Raji (cell line): ENCODE data around the gene LVRN.

Experiments used
- POLR2A ChIP-seq: IDR thresholded peaks from 2 replicates; pipeline ENCODE4 v1.6.1; 2011; ENCODE audit warnings: low read depth, low read length, control low read depth; ENCODE audit not compliant: insufficient read depth

LVRN gene

DNA sequence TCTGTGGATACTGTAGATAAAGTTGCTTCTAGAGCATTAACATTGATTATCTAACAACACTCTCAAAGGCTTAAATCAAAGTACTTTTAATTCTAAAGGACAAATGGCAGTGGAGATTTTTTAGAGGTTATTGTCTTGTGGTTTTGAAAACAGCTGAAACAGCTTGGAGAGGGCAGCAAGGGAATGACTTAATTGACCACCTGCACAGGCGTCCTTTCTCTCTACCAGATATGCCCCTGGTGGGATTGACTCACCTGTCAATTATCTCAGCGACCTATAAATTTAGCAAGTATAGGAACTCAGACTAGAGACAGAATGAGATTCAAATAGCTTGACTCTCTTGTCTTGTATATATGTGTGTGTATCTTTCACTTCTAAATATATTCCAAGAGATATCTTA, 83.5 kb downstream of the LVRN start:
- no peak for TF ChIP-seq POLR2A

DNA sequence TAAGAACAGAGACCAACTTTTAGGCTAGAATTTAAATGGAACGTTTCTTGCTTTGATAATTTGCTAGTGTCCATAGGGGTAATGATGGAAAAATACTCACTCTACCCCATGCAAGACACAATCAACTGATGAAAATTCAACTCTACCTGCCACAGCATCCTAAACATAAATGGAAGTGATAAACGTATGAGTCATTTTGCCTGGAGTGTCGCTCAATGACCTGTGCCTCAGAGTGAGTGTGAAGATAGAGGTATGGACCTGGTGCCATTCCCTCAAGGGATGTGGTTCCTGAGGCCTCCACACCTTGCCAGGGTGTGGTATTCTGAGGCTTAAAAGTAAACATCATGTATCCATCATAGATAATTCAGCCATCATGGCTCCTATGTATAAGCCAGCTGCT, 84.0 kb downstream of the LVRN start:
- TF ChIP-seq POLR2A = no peak

DNA sequence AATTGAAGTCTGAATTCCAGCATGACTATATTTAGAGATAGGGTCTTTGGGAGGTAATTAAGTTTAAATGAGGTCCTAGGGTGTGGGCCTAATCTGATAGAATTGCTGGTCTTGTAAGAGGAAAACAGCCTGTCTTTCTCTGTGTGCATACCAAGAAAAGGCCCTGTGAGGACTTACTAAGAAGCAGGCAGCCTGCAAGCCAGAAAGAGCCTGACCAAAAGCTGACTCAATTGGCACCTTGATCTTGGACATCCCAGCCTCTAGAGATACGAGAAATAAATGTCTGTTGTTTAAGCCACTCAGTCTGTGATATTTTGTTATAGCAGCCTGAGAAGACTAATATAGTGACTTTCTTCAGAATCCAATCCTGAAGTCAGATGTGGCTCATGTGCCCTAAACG, 84.5 kb downstream of the LVRN start:
- TF ChIP-seq POLR2A = no peak

DNA sequence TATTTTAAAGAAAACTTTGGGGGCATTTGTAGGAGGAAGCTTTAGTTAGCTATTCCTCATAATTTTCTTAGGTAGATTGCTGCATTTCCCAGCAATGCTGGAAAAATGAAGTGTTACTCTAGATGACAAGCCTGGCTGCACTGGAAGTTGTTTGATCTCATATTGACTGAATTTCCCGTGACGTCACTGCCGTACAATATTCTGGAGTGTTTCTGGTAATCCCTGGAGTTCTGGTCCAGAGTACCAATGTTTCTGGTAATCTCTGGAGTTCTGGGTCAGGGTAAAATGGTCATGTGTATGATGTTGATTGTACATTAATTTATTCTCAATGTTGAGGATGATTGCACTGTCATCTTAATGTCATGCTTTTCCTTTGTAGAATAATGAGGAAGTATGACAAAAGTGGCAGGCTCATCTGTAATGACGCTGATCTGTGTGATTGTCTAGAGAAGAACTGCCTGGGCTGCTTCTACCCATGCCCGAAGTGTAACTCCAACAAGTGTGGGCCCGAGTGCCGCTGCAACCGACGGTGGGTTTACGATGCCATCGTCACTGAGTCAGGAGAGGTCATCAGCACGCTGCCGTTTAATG, 96.2 kb downstream of the LVRN start:
- no peak for TF ChIP-seq POLR2A

DNA sequence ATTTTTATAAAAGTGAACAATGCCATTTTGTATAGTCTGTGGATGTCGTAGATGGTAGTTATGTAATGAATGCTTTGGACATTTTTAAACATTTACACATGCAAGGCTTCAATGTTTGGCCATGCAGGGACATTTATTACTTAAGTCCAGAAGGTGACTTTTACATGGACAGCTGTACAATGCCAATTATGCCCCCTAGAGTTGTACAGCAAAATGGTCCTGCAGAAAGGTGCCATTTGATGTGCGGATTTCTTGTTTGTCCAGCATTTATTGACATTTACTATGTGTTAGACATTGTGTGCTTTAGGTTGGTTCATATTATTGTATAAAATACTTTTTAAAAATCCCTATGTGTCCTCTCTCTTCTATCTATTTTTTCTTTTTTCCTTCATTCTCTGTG, 100.1 kb downstream of the LVRN start:
- no peak for TF ChIP-seq POLR2A

DNA sequence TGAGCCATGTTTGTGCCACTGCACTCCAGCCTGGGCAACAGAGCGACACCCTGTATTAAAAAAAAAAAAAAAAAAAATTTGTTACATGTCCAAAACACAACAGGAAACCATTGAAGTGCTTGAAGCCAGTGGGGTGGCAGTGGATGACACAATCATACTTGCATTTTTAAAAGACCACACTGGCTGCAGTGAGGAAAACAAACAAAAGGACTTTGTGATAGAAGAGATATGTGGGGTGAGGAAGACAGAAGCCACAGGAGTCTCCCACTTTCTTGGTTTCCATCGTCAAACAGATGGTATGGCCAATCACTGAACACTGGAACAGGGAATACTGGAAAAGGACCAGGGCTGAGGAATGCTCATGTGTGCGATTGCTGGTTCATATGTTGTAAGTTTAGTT, 101.7 kb downstream of the LVRN start:
- no peak for TF ChIP-seq POLR2A

DNA sequence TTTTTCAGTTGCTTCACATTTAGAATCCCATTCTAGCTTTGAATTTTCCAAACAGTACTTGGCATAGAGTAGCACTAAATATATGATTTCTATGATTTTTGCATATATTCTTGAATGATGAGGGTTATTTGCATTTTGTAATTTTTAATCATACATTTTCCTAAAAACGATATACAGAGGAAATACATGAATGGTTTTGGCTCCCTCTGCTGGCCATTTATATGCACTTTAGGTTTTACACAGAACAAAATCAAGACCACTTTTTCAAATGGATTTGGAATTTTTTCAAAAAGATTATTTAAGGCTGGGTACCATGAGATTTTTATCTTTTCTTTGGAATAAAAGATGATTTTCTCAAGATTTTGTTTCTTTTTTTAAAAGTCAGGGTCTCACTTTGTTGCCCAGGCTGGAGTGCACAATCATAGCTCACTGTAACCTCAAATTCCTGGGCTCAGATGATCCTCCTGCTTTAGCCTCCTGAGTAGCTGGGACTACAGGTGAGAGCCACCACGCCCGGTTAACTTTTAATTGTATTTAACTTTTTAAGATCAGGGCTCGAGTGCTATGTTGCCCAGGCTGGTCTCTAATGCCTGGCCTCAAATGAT, 105.9 kb downstream of the LVRN start:
- TF ChIP-seq POLR2A = no peak

DNA sequence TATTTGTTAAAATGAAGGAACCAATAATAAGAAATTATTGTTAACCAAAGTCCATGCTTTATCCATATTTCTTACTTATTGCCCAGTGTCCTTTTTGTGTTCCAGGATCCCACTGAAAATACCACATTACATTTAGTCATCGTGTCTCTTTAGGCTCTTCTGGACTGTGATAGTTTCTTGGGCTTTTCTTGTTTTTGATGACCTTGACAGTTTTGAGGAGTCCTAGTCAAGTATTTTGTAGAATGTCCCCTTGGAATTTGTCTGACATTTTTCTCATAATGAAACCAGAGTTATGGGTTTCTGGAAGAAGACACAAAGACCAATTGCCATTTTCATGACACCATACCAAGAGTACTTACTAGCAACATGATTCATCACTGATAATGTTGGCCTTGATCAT, 108.9 kb downstream of the LVRN start:
- no peak for TF ChIP-seq POLR2A

DNA sequence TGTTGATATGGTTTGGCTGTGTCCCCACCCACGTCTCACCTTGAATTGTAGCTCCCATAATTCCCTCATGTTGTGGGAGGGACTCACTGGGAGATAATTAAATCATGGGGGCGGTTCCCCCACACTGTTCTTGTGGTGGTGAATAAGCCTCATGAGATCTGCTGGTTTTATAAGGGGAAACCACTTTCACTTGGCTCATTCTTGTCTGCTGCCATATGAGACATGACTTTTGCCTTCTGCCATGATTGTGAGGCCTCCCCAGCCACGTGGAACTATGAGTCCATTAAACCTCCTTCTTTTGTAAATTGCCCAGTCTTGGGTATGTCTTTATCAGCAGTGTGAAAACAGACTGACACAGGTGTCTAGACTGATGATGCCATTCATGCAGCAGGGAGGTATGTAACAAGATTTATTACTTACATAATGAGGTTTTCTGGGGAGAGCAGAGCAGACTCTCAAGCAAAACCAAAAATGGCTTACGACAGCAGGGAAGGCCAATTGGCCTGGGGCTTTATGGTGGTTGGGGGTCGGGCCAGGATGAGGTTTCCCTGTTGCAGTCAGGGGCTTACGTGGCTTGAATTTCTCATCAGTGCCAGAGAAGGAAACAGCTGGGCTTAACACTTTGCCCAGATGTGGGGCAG, 113.0 kb downstream of the LVRN start:
- TF ChIP-seq POLR2A = no peak

DNA sequence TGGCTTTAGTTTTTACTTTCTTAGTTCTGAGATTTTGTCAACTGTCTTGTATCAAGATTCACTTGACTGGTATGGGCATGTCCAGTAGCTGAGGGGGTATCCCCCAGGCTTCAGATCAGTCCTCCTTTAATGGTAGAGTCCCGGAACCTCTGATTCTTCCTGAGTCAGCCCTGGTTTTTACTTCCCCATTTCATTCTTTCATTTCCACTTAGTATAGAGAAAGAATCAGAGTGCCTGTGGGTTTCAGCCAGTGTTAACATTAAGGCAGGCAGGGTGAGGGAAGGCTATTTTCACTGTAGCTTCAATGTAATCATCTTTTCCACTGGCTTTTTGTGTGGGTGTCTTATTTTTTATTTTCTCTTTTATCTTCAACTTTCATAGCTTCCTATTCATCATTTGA, 114.2 kb downstream of the LVRN start:
- no peak for TF ChIP-seq POLR2A
